Kidney (tissue), 14 donors: Measurements from ENCODE around the gene RAB34. TPM values are rescaled to one million over a fixed set of nuclear protein-coding genes. Genes with fewer than 3 reads are reported as not detected.

Source experiments
- DNase-seq, 5 donors: peaks; one replicate each; pipeline ENCODE4 v3.0.0-alpha.2; 2013 to 2020
- FAIRE-seq: peaks from 2 replicates; lab custom pipeline; 2012; peaks lifted over from hg19 to GRCh38; lab: Jason Lieb, UNC
- H3K27ac ChIP-seq, 2 donors: one replicate each; pipeline ENCODE4 v1.7.0; 2013; ENCODE audit warnings: low read depth in 2 of 2, low read length in 2 of 2, inconsistent platforms in 1 of 2
- H3K27me3 ChIP-seq: one replicate; pipeline ENCODE4 v1.7.1; 2013; ENCODE audit warnings: low read length, inconsistent platforms; ENCODE audit not compliant: control insufficient read depth, insufficient read depth
- H3K36me3 ChIP-seq, 3 donors: one replicate each; pipeline versions ENCODE4 v1.7.0 to v1.7.1; 2013; ENCODE audit warnings: low read length in 3 of 3, control low read depth in 1 of 3, inconsistent platforms in 1 of 3; ENCODE audit not compliant: insufficient read depth in 3 of 3, control insufficient read depth in 2 of 3
- H3K4me1 ChIP-seq, 3 donors: one replicate each; pipeline versions ENCODE4 v1.7.0 to v1.7.1; 2013; ENCODE audit warnings: low read length in 3 of 3, inconsistent platforms in 1 of 3, low read depth in 1 of 3; ENCODE audit not compliant: control insufficient read depth in 2 of 3, insufficient read depth in 2 of 3
- H3K4me3 ChIP-seq, 3 donors: one replicate each; pipeline versions ENCODE4 v1.7.0 to v1.8.1; 2013; ENCODE audit warnings: low read length in 3 of 3, control low read depth in 1 of 3, inconsistent platforms in 1 of 3
- H3K9ac ChIP-seq, 3 donors: one replicate each; pipeline versions ENCODE4 v1.7.0 to v1.7.1; 2013; ENCODE audit warnings: low read length in 3 of 3, control low read depth in 1 of 3, inconsistent platforms in 1 of 3
- H3K9me3 ChIP-seq, 3 donors: one replicate each; pipeline versions ENCODE4 v1.7.0 to v1.7.1; 2013; ENCODE audit warnings: low read length in 3 of 3, control low read depth in 1 of 3, inconsistent platforms in 1 of 3; ENCODE audit not compliant: control insufficient read depth in 2 of 3, insufficient read depth in 1 of 3
- CTCF ChIP-seq: IDR thresholded peaks from 3 replicates; pipeline ENCODE4 v1.5.1; 2012; ENCODE audit warnings: mild to moderate bottlenecking, moderate library complexity, borderline replicate concordance; ENCODE audit not compliant: insufficient read depth; ENCODE audit errors: extremely low read depth
- intact Hi-C: fragments of 100-400 bp; cut with DNase I; formaldehyde crosslinking; loops from one replicate; pipeline ENCODE4 v1.11.1; 2022
- polyA plus RNA-seq: library from polyadenylated mRNA; stranded (reverse); fragments of 350-450 nt; fragmentation: Illumina TruSeq; extraction: RNeasy Lipid Tissue Mini Kit (QIAGEN cat#74804); gene quantifications from one replicate; pipeline ENCODE4 v1.2.3, GENCODE V29; 2014; ENCODE audit warnings: low read depth, low replicate concordance; ENCODE audit not compliant: insufficient read depth
- total RNA-seq: library from RNA; stranded (reverse); fragmentation: NEBNext Ultra II Directional; extraction: Animal tissue kit (Norgen Biotek cat#: 25700); gene quantifications from one replicate; pipeline ENCODE4 v1.2.1, GENCODE V29; 2021
- donor health status: control.
- donor health status: control.
- donor health status: control.
- donor health status: control.
- donor health status: control.
- donor health status: DM: yes; HTN: yes; CAD: no.
- donor health status: Normal renal cell carcinoma (clear cell type).

Gene RAB34
- total and polyA plus RNA-seq, 2 donors from 2014 or later: 119 to 128 TPM

GRCh38 chr17:28705074-28705659, 12.5 kb downstream of the RAB34 start:
- Histone ChIP-seq H3K9ac (no peak overlapping the region), H3K36me3 (peaks cover 0 to 28% (median 26%) of the 10 kb centered on the region in 3 donors), H3K4me3 (no peak overlapping the region), H3K27me3 (no peaks in the 10 kb centered on the region), H3K27ac (no peak overlapping the region), H3K9me3 (no peaks in the 10 kb centered on the region), H3K4me1 (no peaks in the 10 kb centered on the region)
- intact Hi-C loops: no loop called here
- no peak for TF ChIP-seq CTCF
- no peak for DNase-seq
- no peak for FAIRE-seq

- Histone ChIP-seq H3K27ac (no peak overlapping the region), H3K27me3 (no peaks in the 10 kb centered on the region), H3K9me3 (no peaks in the 10 kb centered on the region), H3K36me3 (peaks cover 0 to 36% (median 34%) of the 10 kb centered on the region in 3 donors), H3K9ac (no peak overlapping the region), H3K4me1 (no peaks in the 10 kb centered on the region), H3K4me3 (no peak overlapping the region)
- no peak for TF ChIP-seq CTCF
- DNase-seq: no peak
- FAIRE-seq: no peak
- intact Hi-C loops: no loop called here
Measured at GRCh38 chr17:28704219-28704858, 13.3 kb downstream of the RAB34 start.

DNA sequence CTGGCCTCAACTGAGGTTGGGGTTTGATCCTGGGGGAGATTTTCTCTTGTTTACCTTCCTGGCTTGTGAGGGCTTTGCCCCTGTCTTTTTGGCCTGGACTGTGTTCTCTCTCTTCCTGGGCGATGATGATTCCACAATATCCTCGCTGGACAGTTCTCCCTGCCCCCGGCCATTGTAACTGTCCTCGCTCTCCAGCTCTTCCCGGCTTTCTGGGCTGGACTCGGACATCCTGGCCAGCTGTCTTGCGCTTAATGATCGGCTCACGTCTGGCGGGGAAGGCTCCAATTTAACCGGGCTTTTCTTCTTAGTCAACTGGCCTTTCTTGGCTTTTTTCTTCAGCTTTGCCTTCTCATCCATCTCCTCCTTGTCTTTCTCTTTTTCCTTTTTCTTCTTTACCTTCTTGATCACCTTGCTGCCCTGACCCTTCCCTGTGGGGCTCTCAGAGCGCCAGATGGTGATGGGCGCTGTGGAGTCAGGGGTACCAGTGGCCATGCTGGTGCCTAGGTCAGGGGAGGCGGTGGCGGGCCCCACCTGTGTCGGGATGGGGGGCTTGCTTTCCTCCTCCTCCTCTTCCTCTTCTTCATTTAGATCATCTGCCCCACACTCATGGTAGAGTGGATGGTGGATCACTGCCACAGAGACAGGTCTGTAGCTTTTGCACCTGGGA, 14.0 kb downstream of the RAB34 start:
- H3K9ac ChIP-seq: no peak overlapping the region
- TF ChIP-seq CTCF: no peak
- intact Hi-C loops: no loop called here
- DNase-seq (no peak), FAIRE-seq (no peak)
- peaks cover 0 to 4% (median under 1%) of the 10 kb centered on the region in 3 donors for H3K4me1 ChIP-seq
- H3K27me3 ChIP-seq: no peaks in the 10 kb centered on the region
- H3K9me3 ChIP-seq: no peaks in the 10 kb centered on the region
- H3K36me3 ChIP-seq: peaks cover 2 to 42% (median 41%) of the 10 kb centered on the region in 3 donors
- H3K4me3 ChIP-seq: no peak overlapping the region
- no peak overlapping the region for H3K27ac ChIP-seq
